ENCODE results near the gene DMC1.
"Not testable (repeated sequence)": the region's sequence is repeated elsewhere in the genome, so short reads cannot be mapped to it uniquely, and the experiment has no call there.

DMC1 gene, protein sequence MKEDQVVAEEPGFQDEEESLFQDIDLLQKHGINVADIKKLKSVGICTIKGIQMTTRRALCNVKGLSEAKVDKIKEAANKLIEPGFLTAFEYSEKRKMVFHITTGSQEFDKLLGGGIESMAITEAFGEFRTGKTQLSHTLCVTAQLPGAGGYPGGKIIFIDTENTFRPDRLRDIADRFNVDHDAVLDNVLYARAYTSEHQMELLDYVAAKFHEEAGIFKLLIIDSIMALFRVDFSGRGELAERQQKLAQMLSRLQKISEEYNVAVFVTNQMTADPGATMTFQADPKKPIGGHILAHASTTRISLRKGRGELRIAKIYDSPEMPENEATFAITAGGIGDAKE

DNA sequence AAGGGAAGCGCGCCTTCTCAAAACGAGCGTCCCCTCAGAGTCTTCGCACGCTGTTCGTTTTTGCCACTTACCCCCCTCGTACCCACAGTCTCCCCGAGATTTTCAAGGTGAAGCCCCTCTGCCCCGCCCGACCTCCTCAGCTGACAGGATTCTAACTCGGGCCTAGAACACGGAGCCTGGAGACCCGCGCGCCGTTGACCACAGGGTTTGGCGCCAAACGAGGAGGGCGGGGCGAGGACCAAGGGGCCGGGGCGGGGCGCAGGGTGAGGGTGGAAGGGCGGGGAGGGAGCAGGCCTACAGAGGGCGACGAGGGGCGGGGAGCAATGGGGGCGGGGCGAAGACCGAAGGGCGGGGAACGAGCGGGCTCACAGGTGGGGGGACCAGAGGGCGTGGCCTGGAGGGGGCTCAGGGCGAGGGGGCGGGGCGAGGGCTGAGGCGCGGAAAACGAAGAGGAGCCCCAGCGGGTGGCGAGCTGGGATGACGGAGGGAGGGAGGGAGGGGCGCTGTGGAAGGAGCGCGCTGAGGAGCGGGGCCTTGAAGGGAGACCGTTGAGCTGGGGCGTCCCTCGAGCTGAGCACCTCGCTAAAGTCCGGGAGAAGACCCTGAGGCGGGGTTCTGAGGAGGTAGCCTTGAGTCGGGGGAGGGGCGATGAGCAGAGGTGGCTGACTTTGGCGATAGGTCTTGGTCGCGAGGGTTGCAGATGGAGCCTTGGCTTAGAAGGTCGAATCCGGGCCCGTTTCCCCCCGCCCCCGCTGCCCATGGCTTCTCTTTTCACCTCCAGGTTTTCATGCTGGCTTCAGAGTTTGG, at the start of gene DMC1:
Gene DMC1, minus strand, starts transcription at position 212 of the 807 bp plus-strand sequence. CDS start 1,927 bp downstream, outside the sequence.
- peak; percentile 98 for DNase-seq

DNA sequence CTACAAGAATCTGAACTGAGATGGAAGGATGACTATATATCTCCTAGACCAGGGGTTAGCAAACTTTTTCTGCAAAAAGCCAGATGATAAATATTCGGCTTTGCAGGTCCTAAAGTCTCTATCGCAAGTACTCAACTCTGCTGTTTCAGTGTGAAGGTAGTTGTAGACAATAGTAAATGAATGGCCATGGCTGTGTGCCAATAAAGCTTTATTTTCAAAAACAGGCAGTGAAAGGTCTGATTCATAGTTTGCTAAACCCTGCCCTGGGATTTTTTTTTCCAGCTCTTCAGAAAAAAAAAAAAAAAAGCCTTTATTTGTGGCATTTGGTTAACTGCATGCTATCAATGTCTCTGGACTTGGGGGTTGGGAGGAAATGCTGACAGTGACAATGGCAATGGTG, 48.7 kb upstream of the DMC1 start:
- DNase-seq: no peak

DNA sequence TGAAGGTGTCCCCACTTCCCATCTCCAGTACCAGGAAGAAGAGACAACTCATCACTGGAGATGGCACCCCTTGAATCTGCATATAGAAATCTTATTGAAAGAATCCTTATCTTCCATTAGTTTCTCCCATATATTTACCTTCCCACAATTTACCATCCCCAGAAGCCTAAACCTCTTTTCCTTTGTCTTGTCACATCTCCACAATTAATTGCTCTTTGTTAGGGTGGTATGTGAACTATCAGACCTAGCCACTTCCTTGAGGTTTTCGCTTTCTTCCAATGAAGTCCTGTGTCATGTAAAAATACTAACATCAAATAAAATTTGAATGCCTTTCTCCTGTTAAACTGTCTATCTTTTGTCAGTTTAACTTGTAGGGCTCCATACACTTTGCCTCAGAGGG, 48.3 kb upstream of the DMC1 start:
- DNase-seq: no peak

DNA sequence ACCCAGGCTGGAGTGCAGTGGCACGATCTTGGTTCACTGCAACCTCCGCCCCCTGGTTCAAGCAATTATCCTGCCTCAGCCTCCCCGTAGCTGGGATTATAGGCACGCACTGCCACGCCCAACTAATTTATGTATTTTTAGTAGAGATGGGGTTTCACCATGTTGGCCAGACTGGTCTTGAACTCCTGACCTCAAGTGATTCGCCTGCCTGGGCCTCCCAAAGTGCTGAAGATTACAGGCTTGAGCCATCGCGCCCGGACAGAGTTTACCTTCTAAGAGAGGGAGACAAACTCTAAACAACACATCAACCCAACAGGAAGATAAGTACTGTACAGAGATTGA, 45.1 kb upstream of the DMC1 start:
- not testable (repeated sequence) for DNase-seq

DNA sequence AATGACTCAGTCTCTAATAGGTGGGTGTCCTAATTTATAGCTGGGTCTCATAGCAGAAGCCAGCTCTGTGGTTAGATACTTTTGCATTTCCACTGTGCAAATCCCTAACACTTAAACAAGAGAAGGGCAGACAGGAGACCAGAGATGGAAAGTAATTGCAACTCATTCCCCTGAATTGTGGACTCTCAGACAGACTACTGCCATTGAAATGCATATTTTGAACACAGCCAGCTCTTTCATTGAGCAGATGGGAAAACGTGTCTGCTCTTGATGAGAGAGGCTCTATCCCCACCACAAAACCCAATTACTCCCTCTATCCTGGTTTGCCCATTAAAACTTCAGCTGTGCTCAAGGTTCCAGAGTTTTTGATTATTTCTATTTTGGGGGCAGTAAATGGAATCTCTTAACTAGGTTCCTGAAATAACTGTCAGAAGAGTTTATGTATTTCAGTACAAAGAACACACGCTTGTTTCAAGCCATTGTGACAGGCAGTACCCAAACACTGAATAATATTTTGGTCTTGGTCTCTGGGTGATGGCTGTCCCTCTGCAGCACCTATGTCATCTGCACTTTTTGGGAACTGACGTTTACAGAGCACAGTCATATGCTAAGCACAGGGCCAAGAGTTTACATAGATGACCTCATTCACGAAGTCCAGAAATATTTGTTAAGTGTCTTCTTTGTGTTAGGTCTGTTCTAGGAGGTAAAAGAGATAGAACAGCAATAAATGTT, 44.5 kb upstream of the DMC1 start:
- no peak for DNase-seq

DNA sequence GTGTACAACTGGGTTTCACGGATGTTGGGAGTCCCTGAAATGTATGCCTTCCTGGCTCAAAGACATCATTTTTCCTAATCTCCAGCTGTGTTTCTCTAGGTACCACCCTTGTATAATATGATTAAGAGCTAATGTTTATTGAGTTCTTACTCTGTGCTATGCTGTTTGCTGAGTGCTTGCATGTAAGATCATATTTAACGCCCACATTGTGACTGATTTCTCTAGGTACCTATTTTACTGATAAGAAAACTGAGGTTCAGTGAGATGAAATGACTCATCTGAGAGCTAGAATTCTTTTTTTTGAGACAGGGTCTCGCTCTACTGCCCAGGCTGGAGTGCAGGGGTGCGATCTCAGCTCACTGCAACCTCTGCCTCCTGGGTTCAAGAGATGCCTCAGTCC, 43.6 kb upstream of the DMC1 start:
- DNase-seq: no peak

DNA sequence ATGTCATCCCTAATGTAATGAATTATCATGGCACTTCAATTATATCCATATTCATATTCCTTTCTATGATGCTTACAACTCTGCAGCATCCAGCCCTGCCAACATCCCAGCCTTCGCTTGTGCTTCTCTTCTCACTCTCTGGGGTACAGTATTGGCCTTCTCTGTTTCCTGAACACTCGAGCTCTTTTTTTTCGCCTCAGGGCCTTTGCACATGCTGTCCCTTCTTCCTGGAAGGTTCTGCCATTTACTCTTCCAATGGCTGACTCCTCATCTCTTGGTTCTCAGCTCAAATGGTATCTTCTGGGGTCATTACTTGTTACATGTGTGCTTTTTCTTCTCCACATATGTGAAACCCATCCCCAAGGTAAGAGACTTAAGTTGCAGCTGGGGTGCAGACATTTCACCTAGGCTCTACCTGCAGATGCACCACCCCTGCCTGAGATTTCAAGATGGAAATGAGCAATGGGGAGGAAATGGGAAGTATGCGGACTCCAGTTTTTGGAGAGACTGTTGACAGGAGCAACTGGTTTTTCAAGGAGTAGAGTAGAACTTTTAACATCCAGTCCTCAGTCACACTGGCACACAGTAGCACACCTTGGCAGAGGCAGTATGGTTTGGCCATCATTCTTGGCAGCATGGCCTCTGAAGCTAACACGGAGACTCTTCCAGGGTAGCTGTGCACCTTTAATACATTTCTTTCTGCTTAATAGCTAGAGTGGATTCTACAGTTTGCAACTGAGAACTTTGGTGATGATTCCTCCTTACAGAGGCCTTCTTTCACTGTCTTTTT, 42.4 kb upstream of the DMC1 start:
- DNase-seq: no peak

DNA sequence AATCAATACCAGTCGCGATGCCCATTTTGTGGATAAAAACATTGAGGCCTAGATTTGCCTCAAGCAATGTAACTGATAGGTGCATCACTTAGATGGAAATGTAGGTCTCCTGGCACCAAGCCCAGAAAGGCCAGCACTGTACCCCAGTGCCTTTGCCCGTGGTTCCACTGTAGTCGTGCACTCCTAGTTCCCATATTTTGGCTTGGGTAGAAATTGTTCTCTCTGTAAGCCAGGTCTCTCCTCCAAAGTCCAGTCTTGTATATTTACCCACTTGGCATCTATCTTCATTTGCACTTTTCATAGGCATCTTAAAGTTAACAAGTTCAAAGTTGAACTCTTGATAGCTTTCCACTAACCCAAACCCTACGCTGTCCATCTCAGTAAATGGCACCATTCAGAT, 41.6 kb upstream of the DMC1 start:
- no peak for DNase-seq

DNA sequence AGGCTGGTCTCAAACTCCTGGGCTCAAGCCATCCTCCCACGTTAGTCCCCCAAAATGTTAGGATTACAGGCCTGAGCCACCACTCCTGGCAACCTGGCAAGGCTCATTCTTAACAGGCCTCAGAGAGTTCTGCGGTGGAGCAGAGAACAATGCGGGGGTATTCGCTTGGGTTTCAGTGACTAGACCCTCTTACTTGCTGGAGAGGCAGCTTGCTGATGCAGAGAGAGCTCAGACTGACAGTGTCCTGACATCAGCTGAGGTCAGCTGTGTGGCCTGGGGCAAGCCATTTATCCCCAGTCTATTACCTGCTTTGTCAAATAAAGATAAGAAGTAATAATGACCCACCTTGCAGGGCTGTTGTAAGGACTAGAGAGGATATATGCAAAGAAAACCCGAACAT, 40.3 kb upstream of the DMC1 start:
- DNase-seq: no peak

DNA sequence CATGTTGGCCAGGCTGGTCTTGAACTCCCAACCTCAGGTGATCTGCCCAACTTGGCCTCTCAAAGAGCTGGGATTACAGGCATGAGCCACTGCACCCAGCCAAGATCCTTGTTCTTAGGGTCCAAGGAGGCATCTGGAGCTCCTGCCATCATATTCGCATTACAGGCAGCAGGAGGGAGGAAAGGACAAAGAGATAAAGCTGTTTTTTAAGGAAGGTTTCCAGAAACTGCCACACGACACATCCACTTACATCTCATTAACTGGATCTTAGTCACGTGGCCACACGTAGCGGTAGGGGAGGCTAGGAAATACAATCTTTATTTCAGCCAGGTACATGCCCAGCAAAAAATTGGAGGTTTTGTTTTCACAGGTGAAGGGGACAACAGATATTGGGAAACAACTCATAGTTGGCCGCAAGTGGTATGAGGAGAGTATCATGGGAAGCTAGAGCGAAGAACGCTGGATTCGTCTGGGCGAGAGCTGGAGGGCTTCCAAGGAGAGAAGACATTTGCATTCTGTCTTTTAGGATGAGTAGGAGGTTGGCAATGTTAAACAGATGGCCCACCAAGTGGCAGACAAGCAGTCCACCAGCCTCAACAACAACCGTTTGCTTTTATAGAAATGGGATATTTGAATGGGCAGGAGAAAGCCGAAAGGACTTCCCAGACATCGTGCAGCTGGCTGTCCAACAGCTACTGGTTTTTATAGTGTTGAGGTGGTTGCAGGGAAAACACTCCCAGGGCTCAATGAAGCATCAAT, 39.2 kb upstream of the DMC1 start:
- DNase-seq: no peak

DNA sequence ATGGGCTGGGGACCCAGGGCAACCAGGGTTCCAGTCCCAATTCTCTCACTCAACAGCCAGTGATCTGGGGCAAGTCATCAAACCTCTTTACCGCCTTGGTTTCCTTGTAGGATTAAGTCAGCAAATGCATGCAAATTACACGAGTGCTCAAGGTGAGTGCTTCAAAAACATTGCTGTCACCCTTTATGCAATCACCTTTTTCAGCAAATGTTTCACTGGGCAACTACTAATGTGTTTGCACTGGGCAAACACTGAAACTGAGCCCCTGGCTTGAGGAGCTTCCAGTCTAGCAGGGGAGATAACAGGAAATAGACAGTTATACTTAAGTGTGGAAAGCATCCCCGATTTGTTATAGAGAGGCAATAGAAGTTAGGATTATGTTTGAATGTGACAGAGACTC, 37.7 kb upstream of the DMC1 start:
- DNase-seq: no peak

DNA sequence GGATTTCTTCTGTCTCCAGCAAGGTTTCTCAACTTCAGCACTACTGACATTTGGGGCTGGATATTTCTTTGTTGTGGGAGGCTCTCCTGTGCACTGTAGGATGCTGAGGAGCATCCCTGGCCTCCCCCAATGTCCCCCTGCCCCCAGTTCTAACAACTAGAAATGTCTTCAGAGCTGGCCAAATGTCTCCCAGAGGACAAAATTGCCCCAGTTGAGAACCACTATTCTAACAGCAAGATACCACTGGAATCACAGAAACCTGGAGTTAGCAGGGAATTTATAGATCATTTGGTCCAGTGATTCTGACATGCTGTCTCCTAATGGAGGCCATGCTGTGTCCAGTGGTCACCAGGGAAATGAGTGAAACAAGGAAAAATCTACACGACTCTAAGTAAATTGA, 32.2 kb upstream of the DMC1 start:
- no peak for DNase-seq

DNA sequence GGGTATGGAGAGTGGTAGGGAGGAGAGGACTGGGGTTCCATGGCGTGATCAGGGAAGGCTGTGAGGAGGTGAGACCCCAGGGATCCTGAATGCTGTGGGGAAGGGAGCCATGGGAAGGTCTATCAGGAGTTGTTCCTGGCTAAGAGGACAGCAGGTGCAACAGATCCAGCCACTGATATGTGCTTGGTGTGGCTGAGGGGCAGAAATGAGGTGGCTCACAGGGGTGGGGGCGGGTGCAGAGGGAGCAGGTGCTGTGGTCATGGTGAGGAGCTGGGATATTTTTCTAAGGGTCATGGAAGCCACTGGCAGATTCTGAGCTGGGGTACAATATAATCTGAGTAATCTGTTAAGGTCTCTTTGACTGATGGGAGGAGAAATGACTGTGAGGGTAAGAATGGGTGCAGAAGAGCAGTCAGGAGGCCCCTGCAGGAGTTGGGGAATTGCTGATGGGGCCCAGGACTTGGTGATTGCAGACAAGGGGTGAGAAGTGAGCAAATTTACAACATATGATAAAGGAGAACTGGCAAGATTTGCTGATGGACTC, 31.3 kb upstream of the DMC1 start:
- no peak for DNase-seq

DNA sequence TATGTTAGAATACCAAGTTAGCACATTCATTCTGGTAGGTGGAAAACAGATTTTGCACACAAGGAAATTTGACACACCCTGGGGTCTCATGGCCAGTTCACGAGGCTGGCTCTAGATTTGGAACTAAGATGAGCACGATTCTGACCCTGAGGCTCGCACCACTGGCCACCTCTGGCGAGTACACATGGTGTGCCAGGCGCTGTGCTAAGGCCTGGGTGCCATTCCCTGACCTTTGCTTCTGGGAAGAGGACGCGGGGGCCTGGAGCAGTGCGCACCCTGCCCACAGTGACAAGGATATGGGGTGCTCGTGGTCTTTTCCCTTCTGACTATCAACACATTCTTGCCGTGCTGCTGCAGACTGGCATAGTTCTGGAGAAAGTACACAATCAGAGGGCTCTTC, 29.5 kb upstream of the DMC1 start:
- DNase-seq: no peak

DNA sequence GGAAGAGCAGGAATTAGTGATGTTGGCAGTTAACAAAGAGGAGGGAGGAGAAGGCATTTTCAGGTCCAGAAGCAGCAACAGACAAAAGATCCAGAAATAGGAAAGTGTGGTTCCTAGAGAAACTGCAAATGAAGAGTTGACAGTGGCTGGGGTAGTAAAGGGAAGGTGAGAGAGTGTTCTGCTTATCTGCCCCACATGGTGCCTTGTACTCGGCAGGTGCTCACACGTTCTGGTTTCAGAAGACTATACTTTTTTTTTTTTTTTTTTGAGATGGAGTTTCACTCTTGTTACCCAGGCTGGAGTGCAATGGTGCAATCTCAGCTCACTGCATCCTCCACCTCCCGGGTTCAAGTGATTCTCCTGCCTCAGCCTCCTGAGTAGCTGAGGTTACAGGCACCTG, 12.9 kb upstream of the DMC1 start:
- not testable (repeated sequence) for DNase-seq

DNA sequence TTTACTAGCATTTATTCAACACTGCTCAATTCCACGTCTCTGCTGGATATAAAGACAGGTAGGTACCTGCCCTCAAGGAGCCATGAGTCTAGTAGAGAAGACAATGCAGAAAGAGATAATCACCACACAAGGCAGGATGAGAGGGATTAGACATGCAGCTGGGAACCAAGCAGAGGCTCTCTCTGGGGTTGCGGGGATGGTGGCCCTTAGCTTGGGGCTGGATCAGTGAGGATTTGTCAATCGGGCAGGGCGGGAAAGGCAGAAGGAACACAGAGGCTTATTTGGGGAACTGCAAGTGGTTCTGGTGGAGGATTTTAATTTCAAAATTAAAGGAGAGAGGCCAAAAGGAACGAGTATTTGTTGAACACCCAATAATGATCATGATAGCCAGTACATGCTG, 8.5 kb upstream of the DMC1 start:
- DNase-seq: no peak

DNA sequence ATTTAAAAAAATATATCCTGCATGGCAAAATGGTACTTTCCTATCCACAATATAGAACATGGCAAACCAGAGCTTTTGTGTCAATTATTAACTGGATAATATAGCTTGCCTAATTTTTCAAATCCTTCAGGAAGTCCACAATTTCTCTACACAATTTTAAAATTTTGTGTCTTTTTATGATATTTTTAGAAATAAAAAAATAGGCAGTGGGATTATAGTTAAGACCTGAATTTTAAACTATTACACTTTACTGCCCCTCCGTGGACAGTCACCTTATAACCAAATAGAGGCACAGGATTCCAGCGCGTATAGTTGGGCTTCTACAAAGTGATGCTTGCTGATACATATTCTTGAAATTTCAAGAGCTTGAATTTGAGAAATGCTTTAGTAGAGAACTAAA, 2.1 kb upstream of the DMC1 start:
- DNase-seq: peak; percentile 41

DNA sequence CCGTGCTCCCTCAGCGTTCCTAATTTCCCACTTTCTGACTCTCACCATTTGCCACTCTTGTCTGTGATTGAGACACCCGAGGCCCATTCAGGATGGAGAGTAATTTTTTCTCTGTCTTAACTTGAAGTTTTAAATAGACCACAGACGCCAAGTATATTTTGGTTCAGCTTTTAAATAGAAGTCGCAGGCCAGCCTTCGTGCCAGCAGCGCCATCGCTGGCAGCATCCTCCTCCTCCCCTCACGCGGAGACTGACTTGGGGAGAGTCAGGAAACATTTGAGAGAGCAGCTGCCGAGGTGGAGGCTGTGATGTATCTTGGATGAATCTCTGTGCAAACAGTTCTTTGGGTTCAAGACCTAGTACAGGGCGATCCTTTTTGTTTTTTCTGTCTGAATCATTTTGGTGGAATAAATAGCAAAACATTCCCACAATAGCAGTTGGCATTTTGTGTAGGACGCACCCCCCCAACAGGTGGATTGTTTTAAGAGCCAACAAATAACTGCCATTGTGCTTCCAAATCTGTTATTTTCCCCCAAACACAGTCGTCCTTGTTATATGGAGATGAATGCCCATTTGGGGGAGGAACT, 889 bp upstream of the DMC1 start:
- peak; percentile 63 for DNase-seq

DNA sequence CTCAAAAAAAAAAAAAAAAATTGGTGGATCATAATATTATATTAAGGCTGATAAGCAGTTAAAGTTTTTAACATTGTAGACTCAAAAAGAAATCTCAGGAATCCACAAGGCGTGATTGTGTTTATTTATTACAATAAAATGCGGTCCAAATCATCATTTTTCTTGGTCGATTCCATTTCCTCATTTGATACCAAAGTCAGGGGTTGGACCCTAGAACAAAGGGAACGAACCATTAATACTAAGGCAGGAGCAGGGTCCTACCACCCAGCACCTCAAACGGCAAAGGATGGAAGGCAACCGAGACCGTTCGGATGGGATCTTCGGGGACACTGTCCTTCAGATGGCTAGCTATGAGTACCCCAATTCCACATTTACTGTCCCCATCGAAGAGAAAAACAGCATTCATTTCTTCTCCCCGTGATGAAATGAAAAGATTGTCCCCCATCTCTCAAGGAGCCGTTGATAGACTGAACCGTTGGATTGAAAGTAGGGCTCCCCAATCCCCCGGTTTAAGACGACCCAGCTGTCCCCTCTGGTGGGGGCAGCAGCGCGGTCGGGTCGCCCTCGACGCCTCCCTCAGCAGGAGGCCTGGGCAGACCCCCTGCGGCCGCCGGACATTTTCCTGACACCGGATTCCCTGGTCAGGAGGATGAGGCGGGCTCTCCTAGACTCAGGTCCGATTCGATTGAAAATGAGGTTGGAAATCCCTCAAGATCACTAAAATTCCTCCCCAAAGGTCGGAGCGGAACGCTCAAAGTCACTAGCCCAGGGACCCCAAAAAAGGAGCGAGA, 607 bp downstream of the DMC1 start:
- DNase-seq: peak; percentile 39

DNA sequence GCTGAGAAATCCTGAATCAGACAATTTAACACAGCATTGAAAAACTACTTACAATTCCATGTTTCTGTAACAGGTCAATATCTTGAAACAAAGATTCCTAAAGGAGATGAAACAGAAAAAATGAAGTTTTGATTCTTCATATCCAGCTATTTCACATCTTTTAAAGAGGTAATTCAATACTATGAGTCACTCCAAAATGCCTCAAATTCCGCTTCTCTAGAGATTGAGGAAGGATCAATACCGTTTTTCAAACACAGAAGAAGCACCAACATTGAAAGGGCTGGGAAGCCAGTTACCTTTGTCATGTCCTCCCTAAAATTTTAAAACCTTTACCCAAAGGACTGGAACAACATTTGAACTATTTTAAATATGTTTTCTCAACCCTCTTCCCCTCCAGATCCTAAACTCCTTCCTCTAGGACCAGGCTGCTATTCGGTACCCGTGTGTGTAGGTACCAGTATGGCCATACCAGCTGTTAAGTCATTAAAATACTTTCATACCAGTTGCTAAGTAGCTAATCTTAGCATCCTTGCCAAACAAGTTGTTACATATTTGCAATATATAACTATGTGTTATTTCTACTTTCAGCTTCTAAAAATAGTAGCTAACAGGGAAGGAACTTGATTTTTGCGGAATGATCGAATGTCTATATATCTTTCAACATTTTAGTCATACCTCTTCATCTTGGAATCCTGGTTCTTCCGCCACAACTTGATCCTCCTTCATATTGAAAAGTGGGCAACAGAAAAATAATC, 2.3 kb downstream of the DMC1 start:
- no peak for DNase-seq
